SKM-1 (cell line): ENCODE results near the gene ADK.

ENCODE experiments used
- DNase-seq: peaks from one replicate; lab custom pipeline; 2025; ENCODE audit not compliant: unreplicated experiment; lab: John Stamatoyannopoulos, UW

Gene ADK

GRCh38 chr10:74587109-74587854 lies 436.3 kb downstream of the ADK start:
- no peak for DNase-seq

GRCh38 chr10:74589226-74589673 lies 438.2 kb downstream of the ADK start:
- DNase-seq = no peak

GRCh38 chr10:74589851-74590250 lies 438.8 kb downstream of the ADK start:
- DNase-seq = no peak

- DNase-seq = no peak
These were observed 442.4 kb downstream of the ADK start for GRCh38 chr10:74593470-74593869.

- no peak for DNase-seq
These were observed 445.7 kb downstream of the ADK start for GRCh38 chr10:74596713-74597112.

GRCh38 chr10:74598891-74599566 lies 448.0 kb downstream of the ADK start:
- no peak for DNase-seq

GRCh38 chr10:74599672-74600071 lies 448.7 kb downstream of the ADK start:
- DNase-seq = no peak

GRCh38 chr10:74600170-74600569 lies 449.1 kb downstream of the ADK start:
- no peak for DNase-seq

GRCh38 chr10:74602576-74602975 lies 451.6 kb downstream of the ADK start:
- DNase-seq = no peak

- DNase-seq = no peak
These were observed 459.3 kb downstream of the ADK start for GRCh38 chr10:74610299-74610698.

- DNase-seq = no peak
These were observed 461.2 kb downstream of the ADK start for GRCh38 chr10:74612195-74612594.

GRCh38 chr10:74620626-74621025 lies 469.6 kb downstream of the ADK start:
- no peak for DNase-seq

GRCh38 chr10:74623786-74624185 lies 472.8 kb downstream of the ADK start:
- no peak for DNase-seq

GRCh38 chr10:74624501-74624900 lies 473.5 kb downstream of the ADK start:
- no peak for DNase-seq

GRCh38 chr10:74628136-74628535 lies 477.1 kb downstream of the ADK start:
- no peak for DNase-seq

GRCh38 chr10:74634995-74635536 lies 484.0 kb downstream of the ADK start:
- DNase-seq = no peak

- DNase-seq = no peak
These were observed 484.6 kb downstream of the ADK start for GRCh38 chr10:74635655-74636054.

GRCh38 chr10:74637685-74638084 lies 486.7 kb downstream of the ADK start:
- no peak for DNase-seq

GRCh38 chr10:74640134-74640921 lies 489.3 kb downstream of the ADK start:
- DNase-seq = no peak

GRCh38 chr10:74641659-74642058 lies 490.6 kb downstream of the ADK start:
- no peak for DNase-seq

GRCh38 chr10:74642901-74643595 lies 492.0 kb downstream of the ADK start:
- DNase-seq = no peak
